Breast epithelium (tissue), 4 donors: ENCODE results near the gene KCNQ2. TPM values are rescaled to one million over a fixed set of nuclear protein-coding genes. Genes with fewer than 3 reads are reported as not detected.

Experiments
- DNase-seq, 2 donors: peaks; one replicate each; pipeline ENCODE4 v3.0.0-alpha.2; 2019; ENCODE audit warnings: low spot score in 2 of 2
- H3K27ac ChIP-seq, 2 donors: fragments of 200-600 bp; sonication (generic) in 1 of 2; one replicate each; pipeline ENCODE4 v1.5.1; 2016 to 2019; ENCODE audit warnings: mild to moderate bottlenecking in 1 of 2
- H3K27me3 ChIP-seq, 2 donors: fragments of 200-600 bp; sonication (generic) in 1 of 2; one replicate each; pipeline versions ENCODE4 v1.5.1 to v1.6.0; 2017 to 2019; ENCODE audit warnings: control low read depth in 1 of 2, mild to moderate bottlenecking in 1 of 2
- H3K36me3 ChIP-seq: fragments of 200-600 bp; one replicate; pipeline ENCODE4 v1.5.1; 2019
- H3K4me1 ChIP-seq, 2 donors: fragments of 200-600 bp; sonication (generic); one replicate each; pipeline ENCODE4 v1.5.1; 2016 to 2019; ENCODE audit warnings: control low read depth in 1 of 2
- H3K4me3 ChIP-seq, 3 donors: fragments of 200-600 bp; sonication (generic); 1 replicate in 2 of 3; 2 replicates in 1 of 3; pipeline ENCODE4 v1.5.1; 2016 to 2019; ENCODE audit warnings: mild to moderate bottlenecking in 3 of 3, moderate library complexity in 2 of 3
- H3K9me3 ChIP-seq, 2 donors: fragments of 200-600 bp; sonication (generic) in 1 of 2; one replicate each; pipeline ENCODE4 v1.5.1; 2016 to 2019; ENCODE audit warnings: control low read depth in 1 of 2
- CTCF ChIP-seq, 3 donors: fragments of 450-650 bp; IDR thresholded peaks; one replicate each; pipeline ENCODE4 v1.5.1; 2016 to 2017; ENCODE audit warnings: antibody characterized with exemption in 3 of 3, mild to moderate bottlenecking in 3 of 3, moderate library complexity in 3 of 3
- POLR2A ChIP-seq: fragments of 450-650 bp; IDR thresholded peaks from one replicate; pipeline ENCODE4 v1.6.1; 2016; ENCODE audit warnings: antibody characterized with exemption, mild to moderate bottlenecking, moderate library complexity
- POLR2AphosphoS5 ChIP-seq, 3 donors: sonication (generic); formaldehyde crosslinking; IDR thresholded peaks; one replicate each; pipeline ENCODE4 v1.6.1; 2017; ENCODE audit warnings: antibody characterized with exemption in 3 of 3
- intact Hi-C: fragments of 100-400 bp; cut with DNase I; formaldehyde crosslinking; loops from one replicate; pipeline ENCODE4 v1.15.1; 2023; ENCODE audit warnings: low total_unique reads
- total RNA-seq, 3 donors: library from RNA; depleted of rRNA; stranded (reverse); fragments of >200 nt; gene quantifications; one replicate each; pipeline ENCODE4 v1.1.0, GENCODE V29; 2016

The KCNQ2 gene
- total RNA-seq, 3 donors from 2014 or later = not detected

GRCh38 chr20:63392465-63393365 lies 79.7 kb downstream of the KCNQ2 start:
- intact Hi-C loops = no loop called here
- no peaks in the 10 kb centered on the region for H3K4me1 ChIP-seq
- no peaks in the 10 kb centered on the region for H3K36me3 ChIP-seq
- DNase-seq = no peak
- peaks cover 0 to 8% of the 10 kb centered on the region in 2 donors for H3K9me3 ChIP-seq
- no peak for TF ChIP-seq CTCF (IDR thresholded peaks at IDR 0.05)
- no peak for TF ChIP-seq POLR2A
- no peak for TF ChIP-seq POLR2AphosphoS5 (IDR thresholded peaks at IDR 0.05)
- peaks cover 0 to 48% of the 10 kb centered on the region in 2 donors for H3K27me3 ChIP-seq
- H3K27ac ChIP-seq = no peak overlapping the region
- no peak overlapping the region for H3K4me3 ChIP-seq

GRCh38 chr20:63387917-63388316 lies 84.5 kb downstream of the KCNQ2 start:
- Histone ChIP-seq H3K27me3 (peaks cover 0 to 24% of the 10 kb centered on the region in 2 donors), H3K9me3 (peaks cover 9 to 20% of the 10 kb centered on the region in 2 donors), H3K4me1 (no peaks in the 10 kb centered on the region), H3K27ac (no peak overlapping the region), H3K4me3 (no peak overlapping the region), H3K36me3 (no peaks in the 10 kb centered on the region)
- intact Hi-C loops = no loop called here
- no peak for DNase-seq
- TF ChIP-seq POLR2AphosphoS5 (IDR thresholded peaks at IDR 0.05) (no peak), CTCF (IDR thresholded peaks at IDR 0.05) (no peak), POLR2A (no peak)

- no peaks in the 10 kb centered on the region for H3K36me3 ChIP-seq
- intact Hi-C loops = no loop called here
- DNase-seq = no peak
- peaks cover 9 to 20% of the 10 kb centered on the region in 2 donors for H3K9me3 ChIP-seq
- H3K27ac ChIP-seq = no peak overlapping the region
- peaks cover 0 to 26% of the 10 kb centered on the region in 2 donors for H3K27me3 ChIP-seq
- H3K4me1 ChIP-seq = no peaks in the 10 kb centered on the region
- no peak overlapping the region for H3K4me3 ChIP-seq
- TF ChIP-seq POLR2A (no peak), CTCF (IDR thresholded peaks at IDR 0.05) (no peak), POLR2AphosphoS5 (IDR thresholded peaks at IDR 0.05) (no peak)
Observed at GRCh38 chr20:63387393-63387792, 85.1 kb downstream of the KCNQ2 start.

- Histone ChIP-seq H3K4me3 (no peak overlapping the region), H3K36me3 (no peaks in the 10 kb centered on the region), H3K4me1 (no peaks in the 10 kb centered on the region), H3K27me3 (peaks cover 3 to 31% of the 10 kb centered on the region in 2 donors), H3K27ac (no peak overlapping the region), H3K9me3 (peaks cover 9 to 20% of the 10 kb centered on the region in 2 donors)
- no peak for TF ChIP-seq POLR2AphosphoS5 (IDR thresholded peaks at IDR 0.05)
- TF ChIP-seq CTCF (IDR thresholded peaks at IDR 0.05) = no peak
- TF ChIP-seq POLR2A = no peak
- DNase-seq = no peak
- intact Hi-C loops = no loop called here
Observed at GRCh38 chr20:63386491-63386890, 86.0 kb downstream of the KCNQ2 start.

- intact Hi-C loops = no loop called here
- no peaks in the 10 kb centered on the region for H3K4me1 ChIP-seq
- TF ChIP-seq POLR2A (no peak), POLR2AphosphoS5 (IDR thresholded peaks at IDR 0.05) (no peak), CTCF (IDR thresholded peaks at IDR 0.05) (no peak)
- no peaks in the 10 kb centered on the region for H3K36me3 ChIP-seq
- peaks cover 9 to 18% of the 10 kb centered on the region in 2 donors for H3K9me3 ChIP-seq
- no peak overlapping the region for H3K4me3 ChIP-seq
- peaks cover 3 to 38% of the 10 kb centered on the region in 2 donors for H3K27me3 ChIP-seq
- H3K27ac ChIP-seq = no peak overlapping the region
- DNase-seq = no peak
Observed at GRCh38 chr20:63385819-63386218, 86.6 kb downstream of the KCNQ2 start.
